ENCODE data around the gene ABHD8.

ABHD8 gene, protein sequence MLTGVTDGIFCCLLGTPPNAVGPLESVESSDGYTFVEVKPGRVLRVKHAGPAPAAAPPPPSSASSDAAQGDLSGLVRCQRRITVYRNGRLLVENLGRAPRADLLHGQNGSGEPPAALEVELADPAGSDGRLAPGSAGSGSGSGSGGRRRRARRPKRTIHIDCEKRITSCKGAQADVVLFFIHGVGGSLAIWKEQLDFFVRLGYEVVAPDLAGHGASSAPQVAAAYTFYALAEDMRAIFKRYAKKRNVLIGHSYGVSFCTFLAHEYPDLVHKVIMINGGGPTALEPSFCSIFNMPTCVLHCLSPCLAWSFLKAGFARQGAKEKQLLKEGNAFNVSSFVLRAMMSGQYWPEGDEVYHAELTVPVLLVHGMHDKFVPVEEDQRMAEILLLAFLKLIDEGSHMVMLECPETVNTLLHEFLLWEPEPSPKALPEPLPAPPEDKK

GRCh38 chr19:17303167-17303939 is at the start of gene ABHD8:
TSS of gene ABHD8 (minus strand) at chr19:17303425. CDS start at chr19:17301616, 1,809 bp downstream.
- peak; percentile 93 for DNase-seq (ENCODE audit: low spot score)

- DNase-seq (ENCODE audit: low spot score): no peak
Observed at GRCh38 chr19:17352608-17353280, 49.5 kb upstream of the ABHD8 start.

DNA sequence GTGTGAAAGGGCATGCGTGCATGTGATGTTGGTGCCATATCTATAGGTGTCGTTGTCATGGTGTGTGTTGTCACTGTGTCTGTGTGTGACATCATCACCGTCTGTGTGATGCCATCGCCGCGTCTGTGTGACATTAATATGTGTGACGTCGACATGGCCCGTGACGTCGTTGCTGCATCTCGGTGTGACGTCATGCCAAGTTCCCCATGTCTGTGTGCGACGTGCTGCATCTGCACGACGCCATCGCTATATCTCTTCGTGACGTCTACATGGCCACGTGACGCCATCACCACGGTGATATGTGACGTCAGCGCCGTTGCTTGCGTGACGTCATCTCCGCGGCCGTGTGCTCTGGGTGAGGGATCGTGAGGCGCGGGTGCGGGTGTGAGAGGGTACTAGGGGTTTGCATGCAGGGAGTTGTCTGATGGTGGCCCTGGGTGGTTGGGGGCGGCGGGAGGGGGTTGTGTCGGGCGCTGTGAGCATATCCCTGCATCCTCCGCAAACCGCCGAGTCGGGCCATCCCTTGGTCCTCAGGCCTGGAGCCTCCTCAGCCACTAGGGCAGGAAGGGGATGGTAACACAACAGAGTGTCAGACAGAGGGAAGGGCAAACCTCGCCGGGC is 48.7 kb upstream of the ABHD8 start:
- DNase-seq (ENCODE audit: low spot score): no peak

GRCh38 chr19:17348700-17349099 is 45.5 kb upstream of the ABHD8 start:
- DNase-seq (ENCODE audit: low spot score): no peak

GRCh38 chr19:17347877-17348276 is 44.7 kb upstream of the ABHD8 start:
- no peak for DNase-seq (ENCODE audit: low spot score)

DNA sequence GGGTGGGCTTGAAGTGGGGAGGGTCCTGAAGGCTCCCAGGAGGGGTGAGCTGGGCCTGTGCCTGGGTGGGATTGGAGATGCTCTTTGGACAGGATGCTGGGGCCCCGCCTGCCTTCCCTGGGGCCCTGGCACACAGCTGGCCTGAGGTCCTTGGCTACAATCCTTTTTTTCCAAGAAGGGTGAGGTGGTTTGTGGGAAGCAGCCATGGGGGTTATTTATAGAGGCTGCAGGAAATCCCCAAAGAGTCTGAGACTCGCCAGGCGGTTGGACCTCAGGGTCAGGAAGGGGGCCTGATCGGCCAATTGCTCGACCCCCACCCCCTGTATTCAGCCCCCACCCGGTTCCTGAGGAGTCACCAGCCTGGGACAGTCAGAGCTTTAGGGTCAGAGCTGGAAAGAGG is 44.1 kb upstream of the ABHD8 start:
- no peak for DNase-seq (ENCODE audit: low spot score)

DNA sequence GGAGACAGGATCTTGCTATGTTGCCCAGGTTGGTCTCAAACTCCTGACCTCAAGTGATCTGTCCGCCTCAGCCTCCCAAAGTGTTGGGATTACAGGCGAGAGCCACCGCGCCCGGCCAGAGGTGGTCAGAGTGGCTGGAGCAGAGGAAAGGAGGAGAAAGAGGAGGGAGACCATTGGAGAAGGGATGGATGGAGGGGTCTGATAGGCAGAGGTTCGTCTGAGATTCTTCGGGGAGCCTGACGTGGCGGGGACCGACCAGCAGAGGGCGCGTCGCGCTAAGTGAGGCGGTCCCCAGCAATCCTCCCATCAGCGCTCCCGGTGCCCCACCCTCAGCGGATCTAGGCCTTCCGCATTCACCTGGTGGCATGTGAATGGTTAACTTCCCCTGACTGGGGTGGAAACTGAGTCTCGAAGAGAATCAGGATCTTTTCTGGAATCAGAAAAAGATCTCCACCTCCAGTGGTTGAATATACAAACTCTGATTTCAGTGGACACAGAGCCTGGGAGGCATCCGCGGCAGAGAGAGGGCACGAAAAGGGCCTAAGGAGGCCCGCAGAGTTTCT is 43.0 kb upstream of the ABHD8 start:
- peak; percentile 69 for DNase-seq (ENCODE audit: low spot score)

DNA sequence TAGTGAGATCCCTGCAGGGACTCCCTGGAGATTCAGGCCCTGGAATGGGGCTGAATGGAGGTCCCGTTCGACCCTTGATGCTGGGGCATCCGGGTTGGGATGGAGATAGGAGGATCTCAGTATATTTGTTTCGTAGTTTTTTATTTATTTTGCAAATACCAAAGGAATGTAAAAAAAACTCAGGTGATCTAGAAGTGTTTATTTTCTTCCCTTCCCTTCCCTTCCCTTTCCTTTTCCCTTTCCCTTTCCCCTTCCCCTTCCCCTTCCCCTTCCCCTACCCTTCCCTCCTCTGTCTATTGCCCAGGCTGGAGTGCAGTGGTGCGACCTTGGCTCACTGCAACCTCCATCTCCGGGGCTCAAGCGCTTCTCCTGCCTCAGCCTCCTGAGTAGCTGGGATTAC is 38.6 kb upstream of the ABHD8 start:
- DNase-seq (ENCODE audit: low spot score): no peak

- DNase-seq (ENCODE audit: low spot score): no peak
Observed at GRCh38 chr19:17341386-17341785, 38.2 kb upstream of the ABHD8 start.

DNA sequence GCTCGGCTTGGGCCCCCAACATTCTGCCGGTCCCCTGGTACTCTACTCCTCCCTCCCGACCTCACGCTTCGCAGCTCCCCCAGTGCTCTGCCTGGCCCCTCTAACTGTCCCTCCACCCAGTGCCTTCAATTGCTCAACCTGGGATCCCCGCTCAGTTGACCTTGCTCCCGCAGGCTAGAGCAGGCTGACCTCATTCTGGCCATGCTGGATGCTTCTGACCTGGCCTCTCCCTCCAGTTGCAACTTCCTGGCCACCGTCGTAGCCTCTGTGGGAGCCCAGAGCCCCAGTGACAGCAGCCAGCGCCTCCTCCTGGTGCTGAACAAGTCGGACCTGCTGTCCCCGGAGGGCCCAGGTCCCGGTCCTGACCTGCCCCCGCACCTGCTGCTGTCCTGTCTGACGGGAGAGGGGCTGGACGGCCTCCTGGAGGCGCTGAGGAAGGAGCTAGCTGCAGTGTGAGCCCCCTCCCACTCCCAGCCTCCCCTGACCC is 37.7 kb upstream of the ABHD8 start:
- no peak for DNase-seq (ENCODE audit: low spot score)

DNA sequence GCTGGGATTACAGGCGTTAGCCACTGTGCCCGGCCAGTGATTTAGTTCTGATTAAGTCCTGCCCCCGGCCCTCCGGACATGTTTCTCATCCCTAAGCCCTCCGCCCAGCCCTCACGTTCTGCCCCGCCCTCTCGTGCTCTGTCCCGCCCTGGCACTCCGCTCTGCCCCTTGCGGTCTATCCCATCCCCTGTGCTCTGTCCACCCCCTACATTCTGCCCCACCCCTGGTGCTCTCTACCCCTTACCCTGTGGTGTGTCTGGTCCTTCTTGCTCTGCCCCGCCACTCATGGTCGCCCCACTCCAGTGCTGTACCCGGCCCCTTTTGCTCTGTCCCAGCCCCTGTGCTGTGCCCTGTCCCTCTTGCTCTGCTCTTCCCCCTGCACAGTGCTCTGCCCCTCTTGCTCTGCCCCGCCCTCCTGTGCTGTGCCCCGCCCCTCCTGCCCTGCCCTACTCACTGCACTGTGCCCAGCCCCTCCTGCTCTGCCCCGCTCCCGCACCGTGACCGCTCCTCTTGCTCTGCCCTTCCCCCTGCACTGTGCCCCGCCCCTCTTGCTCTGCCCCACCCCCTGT is 37.2 kb upstream of the ABHD8 start:
- DNase-seq (ENCODE audit: low spot score): no peak

GRCh38 chr19:17339088-17339741 is 36.0 kb upstream of the ABHD8 start:
- no peak for DNase-seq (ENCODE audit: low spot score)

DNA sequence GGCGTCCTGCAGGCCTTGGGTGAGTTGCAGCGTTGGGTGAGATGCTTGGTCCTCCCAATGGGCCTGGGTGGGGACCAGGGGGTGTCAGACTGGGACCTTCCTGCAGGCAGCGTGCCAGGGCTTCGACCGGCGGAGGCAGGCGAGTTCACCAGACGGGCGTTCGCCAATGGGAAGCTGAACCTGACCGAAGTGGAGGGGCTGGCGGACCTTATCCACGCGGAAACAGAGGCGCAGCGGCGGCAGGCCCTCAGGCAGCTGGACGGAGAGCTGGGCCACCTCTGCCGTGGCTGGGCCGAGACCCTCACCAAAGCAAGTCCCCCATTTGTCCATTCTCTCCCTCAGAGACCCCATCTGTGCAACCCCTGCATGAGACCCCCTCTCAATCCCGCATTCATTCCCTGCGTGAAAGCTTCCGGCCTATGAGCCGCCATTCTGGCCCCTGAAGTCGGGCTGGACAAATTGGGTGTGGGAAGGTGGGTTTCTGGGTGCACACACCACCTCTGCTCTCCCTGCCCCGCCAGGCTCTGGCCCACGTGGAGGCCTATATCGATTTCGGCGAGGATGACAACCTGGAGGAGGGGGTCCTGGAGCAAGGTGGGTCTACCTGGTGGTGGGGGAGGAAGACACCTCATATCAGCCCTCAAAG is 35.3 kb upstream of the ABHD8 start:
- no peak for DNase-seq (ENCODE audit: low spot score)

DNA sequence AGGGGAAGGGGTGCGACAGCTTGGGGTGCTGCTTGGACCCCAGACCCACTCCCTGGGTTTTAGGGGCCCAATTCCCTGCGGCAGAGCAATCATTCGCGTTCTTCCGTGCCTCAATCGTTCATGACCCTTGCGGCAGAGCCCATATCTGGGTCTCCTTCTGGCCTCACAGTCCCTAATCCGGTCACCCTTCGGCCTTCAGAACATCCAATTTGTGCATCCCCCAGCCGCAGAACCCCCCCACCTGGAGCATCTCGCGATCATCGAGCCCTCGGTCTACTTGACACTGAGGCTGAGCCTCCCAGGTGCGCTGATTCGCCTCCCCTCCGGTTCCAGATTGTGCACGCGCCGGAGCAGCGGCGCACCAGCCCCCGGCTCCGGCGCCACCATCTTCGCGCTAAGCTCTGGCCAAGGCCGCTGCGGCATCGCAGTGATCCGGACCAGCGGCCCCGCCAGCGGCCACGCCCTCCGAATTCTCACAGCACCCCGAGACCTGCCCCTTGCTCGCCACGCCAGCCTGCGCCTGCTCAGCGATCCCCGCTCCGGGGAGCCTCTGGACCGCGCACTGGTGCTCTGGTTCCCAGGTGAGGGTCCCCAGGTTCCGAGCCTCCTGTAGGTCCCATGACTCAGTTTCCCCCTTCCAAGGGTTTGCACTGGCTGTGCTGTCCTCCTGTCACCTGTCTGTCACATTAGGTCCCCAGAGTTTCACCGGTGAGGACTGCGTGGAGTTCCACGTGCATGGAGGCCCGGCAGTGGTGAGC is 34.6 kb upstream of the ABHD8 start:
- no peak for DNase-seq (ENCODE audit: low spot score)

DNA sequence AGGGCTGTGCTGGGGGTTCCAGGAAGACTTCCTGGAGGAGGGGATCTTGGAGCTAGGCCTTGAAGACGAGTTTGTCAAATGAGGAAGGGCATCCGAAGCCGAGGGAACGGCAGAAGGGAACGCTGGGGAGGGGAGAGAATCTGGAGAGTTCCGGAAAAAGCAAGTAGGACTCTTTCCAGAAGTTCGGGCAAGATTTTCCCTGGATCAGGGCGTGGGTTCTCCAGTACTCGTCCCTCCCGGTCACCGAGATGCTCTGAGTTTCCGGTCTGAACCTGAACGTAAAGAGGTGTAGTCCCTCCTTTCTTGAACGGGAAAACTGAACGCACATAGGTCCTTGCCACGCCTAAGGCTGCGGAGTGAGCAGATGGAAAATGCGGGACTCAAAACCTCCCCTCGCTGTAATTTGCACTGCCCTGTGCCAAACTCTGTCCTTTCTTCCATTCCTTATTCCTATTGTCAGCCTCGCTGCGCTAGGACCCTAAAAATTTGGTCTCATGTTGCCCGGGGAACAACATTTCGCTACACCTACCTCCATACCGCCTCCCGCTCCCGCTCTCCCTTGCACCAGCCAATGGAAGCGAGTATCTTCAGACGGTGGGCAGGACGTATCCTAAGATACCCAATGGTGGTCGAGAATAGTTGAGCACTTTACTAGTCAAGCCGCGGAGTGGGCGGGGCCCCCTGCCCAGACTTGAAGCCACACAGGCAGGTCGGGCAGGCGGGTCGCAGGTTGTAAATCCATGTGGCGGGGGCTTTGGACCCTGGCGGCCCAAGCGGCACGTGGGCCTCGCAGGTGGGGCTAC is 33.8 kb upstream of the ABHD8 start, which contains the start of gene GTPBP3:
TSS of gene GTPBP3 (plus strand) at position 682 of the 803 bp plus-strand sequence. CDS start at position 741, 59 bp downstream.
- peak; percentile 98 for DNase-seq (ENCODE audit: low spot score)

DNA sequence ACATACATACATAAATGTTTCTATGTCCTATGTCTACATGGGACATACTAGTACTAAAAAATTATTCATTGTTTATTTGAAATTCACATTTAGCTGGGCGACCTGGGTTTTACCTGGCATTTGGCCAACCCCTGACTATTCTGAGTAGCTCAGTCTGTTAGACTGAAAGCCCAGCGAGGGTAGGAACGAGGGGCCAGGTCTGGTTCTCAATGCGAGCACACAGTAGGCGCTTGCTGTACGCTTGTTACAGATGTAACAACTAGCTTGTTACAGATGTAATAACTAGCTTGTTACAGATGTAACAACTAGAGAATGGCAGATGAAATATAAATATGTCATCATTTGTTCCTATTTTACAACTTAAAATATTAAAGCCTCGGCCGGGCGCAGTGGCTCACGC is 32.4 kb upstream of the ABHD8 start:
- DNase-seq (ENCODE audit: low spot score): no peak

DNA sequence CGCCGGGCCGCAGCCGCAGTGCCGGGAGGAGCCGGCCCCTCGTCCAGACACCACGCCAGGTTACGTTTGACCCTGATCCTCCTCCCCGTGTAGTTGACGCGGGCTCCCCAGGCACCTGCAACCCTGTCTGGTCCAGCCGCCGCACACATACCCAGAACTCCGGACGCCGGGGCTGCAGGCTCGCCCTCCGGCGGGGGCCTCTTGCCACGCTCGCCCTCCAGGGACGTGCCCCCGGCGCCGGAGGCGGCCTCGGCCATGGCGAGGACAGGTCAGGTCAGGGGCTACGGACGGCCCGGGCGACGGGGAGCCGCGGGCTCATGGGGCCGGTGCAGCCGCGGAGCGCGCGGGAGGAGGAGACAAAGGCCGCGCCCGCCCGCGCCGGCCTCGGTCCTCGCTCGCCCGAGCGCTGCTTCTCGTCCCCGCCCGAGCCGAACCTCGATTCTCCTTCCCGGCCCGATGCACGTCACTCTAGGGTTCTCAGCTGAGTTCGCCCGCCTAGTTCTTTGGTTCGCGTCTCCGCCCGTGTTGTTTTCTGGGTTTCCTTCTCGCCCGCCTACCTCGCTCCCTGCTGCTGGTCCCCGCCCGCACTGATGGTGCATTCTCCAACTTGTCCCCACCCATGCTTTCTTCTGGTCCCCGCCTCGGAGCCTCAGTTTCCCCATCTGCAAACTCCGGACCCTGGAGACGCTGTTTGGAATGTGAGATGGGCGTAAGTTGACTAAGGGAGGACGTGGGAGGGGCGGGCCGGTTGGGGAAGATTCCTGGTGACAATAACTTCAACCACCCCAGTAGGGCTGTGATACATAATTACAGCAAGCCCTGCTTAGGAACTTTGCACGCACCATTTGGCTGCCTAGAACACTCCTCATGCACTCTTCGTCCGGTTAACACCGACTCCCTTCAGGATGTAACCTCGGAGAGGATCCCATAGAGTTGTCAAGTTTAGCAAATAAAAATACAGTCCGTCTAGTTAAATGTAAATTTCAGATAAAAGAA is 31.5 kb upstream of the ABHD8 start, which contains the start of gene ANO8:
TSS of gene ANO8 (minus strand) at position 442 of the 996 bp plus-strand sequence. CDS start at position 257, 185 bp downstream.
- DNase-seq (ENCODE audit: low spot score): peak; percentile 94
